ENCODE results near the gene WDR20.

The WDR20 gene

GRCh38 chr14:102220031-102220430, 80.3 kb downstream of the WDR20 start:
- Histone ChIP-seq H3K4me2 (ENCODE audit: low read depth, low read length, poor library complexity, severe bottlenecking) (peak overlapping the region; percentile 11), H3K9me3 (ENCODE audit: insufficient read depth, low read length) (no peaks in the 10 kb centered on the region), H4K20me1 (ENCODE audit: low read depth, low read length) (no peaks in the 10 kb centered on the region)

DNA sequence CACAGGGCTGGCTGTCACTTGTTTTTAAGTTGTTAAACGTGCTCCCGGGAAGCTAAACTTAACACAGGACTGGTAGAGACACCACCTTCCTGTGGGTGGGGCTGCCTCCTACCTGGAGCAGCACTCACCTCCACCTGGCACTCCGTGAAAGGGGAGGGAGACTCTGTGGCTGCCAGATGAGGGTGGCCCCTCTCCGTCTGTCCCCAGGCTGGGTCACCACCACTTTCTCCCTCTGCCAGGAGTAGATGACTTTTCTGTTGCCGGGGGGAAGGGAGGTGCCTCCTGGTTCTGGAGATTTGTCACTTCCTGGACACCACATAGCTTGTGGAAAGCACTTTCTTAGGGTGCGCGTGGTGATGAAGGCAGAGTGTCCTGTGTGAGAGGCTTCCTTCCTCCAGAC, 81.3 kb downstream of the WDR20 start:
- Histone ChIP-seq H3K79me2 (ENCODE audit: insufficient read depth, low read length) (no peaks in the 10 kb centered on the region), H3K4me3 (ENCODE audit: insufficient read depth, low read length, poor library complexity, severe bottlenecking) (no peak overlapping the region), H3K9me2 (replicated peaks; ENCODE audit: insufficient read depth, low read length) (no peaks in the 10 kb centered on the region), H3K4me2 (ENCODE audit: low read depth, low read length, poor library complexity, severe bottlenecking) (no peak overlapping the region), H3K36me3 (ENCODE audit: low read length) (no peaks in the 10 kb centered on the region), H3F3A (ENCODE audit: insufficient read depth) (0 out of 2 replicates have a peak, but pooled peaks cover 6% of the 10 kb centered on the region), H3K9ac (ENCODE audit: low read length) (no peak overlapping the region), H2AFZ (ENCODE audit: low read depth, low read length, severe bottlenecking) (no peak overlapping the region), H3K27me3 (ENCODE audit: low read length) (no peaks in the 10 kb centered on the region), H3K9me3 (ENCODE audit: insufficient read depth, low read length) (no peaks in the 10 kb centered on the region), H4K20me1 (ENCODE audit: low read depth, low read length) (no peaks in the 10 kb centered on the region), H3K27ac (ENCODE audit: low read depth, low read length) (no peak overlapping the region)
- TF ChIP-seq, protein P1, sequence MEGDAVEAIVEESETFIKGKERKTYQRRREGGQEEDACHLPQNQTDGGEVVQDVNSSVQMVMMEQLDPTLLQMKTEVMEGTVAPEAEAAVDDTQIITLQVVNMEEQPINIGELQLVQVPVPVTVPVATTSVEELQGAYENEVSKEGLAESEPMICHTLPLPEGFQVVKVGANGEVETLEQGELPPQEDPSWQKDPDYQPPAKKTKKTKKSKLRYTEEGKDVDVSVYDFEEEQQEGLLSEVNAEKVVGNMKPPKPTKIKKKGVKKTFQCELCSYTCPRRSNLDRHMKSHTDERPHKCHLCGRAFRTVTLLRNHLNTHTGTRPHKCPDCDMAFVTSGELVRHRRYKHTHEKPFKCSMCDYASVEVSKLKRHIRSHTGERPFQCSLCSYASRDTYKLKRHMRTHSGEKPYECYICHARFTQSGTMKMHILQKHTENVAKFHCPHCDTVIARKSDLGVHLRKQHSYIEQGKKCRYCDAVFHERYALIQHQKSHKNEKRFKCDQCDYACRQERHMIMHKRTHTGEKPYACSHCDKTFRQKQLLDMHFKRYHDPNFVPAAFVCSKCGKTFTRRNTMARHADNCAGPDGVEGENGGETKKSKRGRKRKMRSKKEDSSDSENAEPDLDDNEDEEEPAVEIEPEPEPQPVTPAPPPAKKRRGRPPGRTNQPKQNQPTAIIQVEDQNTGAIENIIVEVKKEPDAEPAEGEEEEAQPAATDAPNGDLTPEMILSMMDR (IDR thresholded peaks at IDR 0.05; ENCODE audit: insufficient read depth, low read length, poor library complexity, severe bottlenecking) = no peak
- no peak for TF ChIP-seq EZH2phosphoT487 (conservative IDR thresholded peaks at IDR 0.05; ENCODE audit: low read length)

More at GRCh38 chr14:102220031-102220430, 80.3 kb downstream of the WDR20 start:
- Histone ChIP-seq H3K9ac (ENCODE audit: low read length) (no peak overlapping the region), H3K9me2 (replicated peaks; ENCODE audit: insufficient read depth, low read length) (no peaks in the 10 kb centered on the region), H3K79me2 (ENCODE audit: insufficient read depth, low read length) (no peaks in the 10 kb centered on the region), H2AFZ (ENCODE audit: low read depth, low read length, severe bottlenecking) (no peak overlapping the region), H3K27ac (ENCODE audit: low read depth, low read length) (no peak overlapping the region), H3K27me3 (ENCODE audit: low read length) (no peaks in the 10 kb centered on the region), H3K36me3 (ENCODE audit: low read length) (no peaks in the 10 kb centered on the region), H3K4me3 (ENCODE audit: insufficient read depth, low read length, poor library complexity, severe bottlenecking) (no peak overlapping the region), H3F3A (ENCODE audit: insufficient read depth) (0 out of 2 replicates have a peak, but pooled peaks cover 6% of the 10 kb centered on the region)
- TF ChIP-seq, protein P1 (IDR thresholded peaks at IDR 0.05; ENCODE audit: insufficient read depth, low read length, poor library complexity, severe bottlenecking) = no peak
- no peak for TF ChIP-seq EZH2phosphoT487 (conservative IDR thresholded peaks at IDR 0.05; ENCODE audit: low read length)

DNA sequence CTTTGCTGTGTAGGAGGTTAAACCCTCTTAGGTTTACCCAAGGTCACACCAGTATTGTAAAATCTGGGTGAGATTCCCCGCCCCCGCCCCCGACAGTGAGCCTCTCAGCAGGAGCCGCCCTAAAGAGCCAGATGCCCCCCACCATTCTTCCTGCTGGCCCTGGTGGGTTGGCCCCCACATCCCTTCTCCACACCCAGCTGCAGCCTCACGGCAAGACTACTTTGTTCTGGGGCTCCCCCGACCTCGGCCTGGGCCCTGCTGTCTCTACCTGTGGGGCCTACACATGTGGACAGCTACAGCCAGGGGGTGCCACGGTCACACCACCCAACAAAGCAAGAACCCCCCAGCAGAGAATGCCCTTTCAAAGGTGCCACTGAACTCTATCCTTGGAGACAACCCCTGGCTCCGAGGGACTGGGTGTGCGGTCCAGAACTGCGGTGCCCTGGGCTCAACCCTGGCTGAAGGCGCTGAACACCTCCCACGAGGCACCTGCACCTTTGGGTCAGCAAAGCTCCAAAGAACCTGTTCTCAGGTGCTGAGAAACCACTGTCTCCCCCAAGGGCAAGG, 82.4 kb downstream of the WDR20 start:
- Histone ChIP-seq H3K4me3 (ENCODE audit: insufficient read depth, low read length, poor library complexity, severe bottlenecking) (no peak overlapping the region), H2AFZ (ENCODE audit: low read depth, low read length, severe bottlenecking) (no peak overlapping the region), H3K27me3 (ENCODE audit: low read length) (no peaks in the 10 kb centered on the region), H3K9ac (ENCODE audit: low read length) (no peak overlapping the region), H3K27ac (ENCODE audit: low read depth, low read length) (no peak overlapping the region), H3K36me3 (ENCODE audit: low read length) (no peaks in the 10 kb centered on the region), H4K20me1 (ENCODE audit: low read depth, low read length) (no peaks in the 10 kb centered on the region), H3F3A (ENCODE audit: insufficient read depth) (0 out of 2 replicates have a peak, but pooled peaks cover 6% of the 10 kb centered on the region), H3K9me2 (replicated peaks; ENCODE audit: insufficient read depth, low read length) (no peaks in the 10 kb centered on the region), H3K9me3 (ENCODE audit: insufficient read depth, low read length) (no peaks in the 10 kb centered on the region), H3K79me2 (ENCODE audit: insufficient read depth, low read length) (no peaks in the 10 kb centered on the region), H3K4me2 (ENCODE audit: low read depth, low read length, poor library complexity, severe bottlenecking) (no peak overlapping the region)
- TF ChIP-seq EZH2phosphoT487 (conservative IDR thresholded peaks at IDR 0.05; ENCODE audit: low read length) = no peak
- TF ChIP-seq, protein P1 (IDR thresholded peaks at IDR 0.05; ENCODE audit: insufficient read depth, low read length, poor library complexity, severe bottlenecking) = no peak
